Measurements from ENCODE around the gene NUFIP2.
"Not testable (repeated sequence)": the region's sequence is repeated elsewhere in the genome, so short reads cannot be mapped to it uniquely, and the experiment has no call there.

The NUFIP2 gene, protein sequence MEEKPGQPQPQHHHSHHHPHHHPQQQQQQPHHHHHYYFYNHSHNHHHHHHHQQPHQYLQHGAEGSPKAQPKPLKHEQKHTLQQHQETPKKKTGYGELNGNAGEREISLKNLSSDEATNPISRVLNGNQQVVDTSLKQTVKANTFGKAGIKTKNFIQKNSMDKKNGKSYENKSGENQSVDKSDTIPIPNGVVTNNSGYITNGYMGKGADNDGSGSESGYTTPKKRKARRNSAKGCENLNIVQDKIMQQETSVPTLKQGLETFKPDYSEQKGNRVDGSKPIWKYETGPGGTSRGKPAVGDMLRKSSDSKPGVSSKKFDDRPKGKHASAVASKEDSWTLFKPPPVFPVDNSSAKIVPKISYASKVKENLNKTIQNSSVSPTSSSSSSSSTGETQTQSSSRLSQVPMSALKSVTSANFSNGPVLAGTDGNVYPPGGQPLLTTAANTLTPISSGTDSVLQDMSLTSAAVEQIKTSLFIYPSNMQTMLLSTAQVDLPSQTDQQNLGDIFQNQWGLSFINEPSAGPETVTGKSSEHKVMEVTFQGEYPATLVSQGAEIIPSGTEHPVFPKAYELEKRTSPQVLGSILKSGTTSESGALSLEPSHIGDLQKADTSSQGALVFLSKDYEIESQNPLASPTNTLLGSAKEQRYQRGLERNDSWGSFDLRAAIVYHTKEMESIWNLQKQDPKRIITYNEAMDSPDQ

DNA sequence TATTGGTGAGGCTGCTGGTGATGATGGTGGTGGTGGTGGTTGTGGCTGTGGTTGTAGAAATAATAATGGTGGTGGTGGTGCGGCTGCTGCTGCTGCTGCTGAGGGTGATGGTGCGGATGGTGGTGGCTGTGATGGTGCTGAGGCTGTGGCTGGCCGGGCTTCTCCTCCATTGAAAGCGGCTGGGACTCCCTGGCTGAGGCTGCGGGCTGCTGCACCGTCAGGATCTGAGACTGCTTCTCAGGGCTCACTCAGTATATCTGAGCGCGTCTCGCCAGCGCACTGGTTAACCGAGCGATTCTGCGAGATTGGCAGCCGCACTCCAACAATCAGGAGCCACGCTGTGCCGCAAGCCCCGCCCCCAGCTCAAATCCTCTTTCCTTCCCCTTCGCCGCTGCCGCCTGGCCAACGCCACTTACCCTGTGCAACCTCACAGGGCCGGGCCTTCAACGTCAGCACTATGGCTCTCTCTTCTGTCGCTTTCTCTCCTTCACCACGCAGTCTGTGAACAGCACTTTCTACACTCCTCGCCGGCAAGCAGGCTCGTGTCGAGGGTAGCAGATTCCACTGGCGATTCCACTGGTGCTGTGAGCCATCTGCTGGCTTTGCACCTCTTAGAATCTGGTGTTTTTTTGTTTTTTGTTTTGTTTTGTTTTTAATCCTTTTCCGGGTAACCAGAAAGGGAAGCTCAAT, at the start of gene NUFIP2:
NUFIP2 (minus strand) TSS at position 259 of the 690 bp plus-strand sequence; CDS start at position 170, 89 bp downstream.
- peak; percentile 98 for DNase-seq

DNA sequence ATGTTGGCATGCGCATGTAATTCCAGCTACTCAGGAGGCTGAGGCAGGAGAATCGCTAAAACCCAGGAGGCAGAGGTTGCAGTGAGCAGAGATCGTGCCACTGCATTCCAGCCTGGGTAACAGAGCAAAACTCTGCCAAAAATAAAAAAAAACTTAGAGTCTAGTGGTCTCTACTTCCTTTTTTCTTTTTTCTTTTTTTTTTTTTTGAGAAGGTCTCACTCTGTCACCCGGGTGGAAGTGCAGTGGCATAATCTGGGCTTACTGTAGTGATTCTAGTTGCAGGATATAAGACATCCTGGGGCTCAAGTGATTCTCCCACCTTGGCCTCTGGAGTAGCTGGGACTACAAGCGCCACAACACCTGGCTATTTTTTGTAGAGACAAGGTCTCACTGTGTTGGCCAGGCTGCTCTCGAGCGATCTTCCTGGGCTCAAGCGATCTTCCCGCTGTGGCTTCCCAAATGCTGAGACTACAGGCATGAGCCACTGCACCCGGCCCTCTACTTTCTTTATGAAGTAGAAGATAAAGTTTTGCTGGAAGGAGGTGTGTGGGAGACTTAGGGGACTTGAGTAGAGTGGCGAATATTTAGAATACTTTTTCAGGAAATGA, 48.3 kb upstream of the NUFIP2 start:
- DNase-seq: no peak

DNA sequence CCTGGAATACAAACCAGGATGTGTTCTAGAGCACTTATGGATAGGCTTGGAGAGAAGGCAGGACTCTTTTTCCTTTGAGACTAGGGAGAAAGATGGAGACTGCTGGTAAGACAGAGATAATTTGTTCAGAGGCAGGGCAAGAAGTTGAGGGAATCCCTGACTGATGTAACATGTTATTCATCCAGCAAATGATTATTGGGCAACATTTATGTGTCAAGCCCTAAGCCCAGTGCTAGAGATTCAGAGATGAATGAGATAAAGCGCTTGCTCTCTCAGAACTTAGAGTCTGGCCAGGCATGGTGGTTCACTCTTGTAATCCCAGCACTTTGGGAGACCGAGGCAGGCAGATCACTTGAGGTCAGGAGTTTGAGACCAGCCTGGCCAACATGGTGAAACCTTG, 47.8 kb upstream of the NUFIP2 start:
- DNase-seq: no peak

DNA sequence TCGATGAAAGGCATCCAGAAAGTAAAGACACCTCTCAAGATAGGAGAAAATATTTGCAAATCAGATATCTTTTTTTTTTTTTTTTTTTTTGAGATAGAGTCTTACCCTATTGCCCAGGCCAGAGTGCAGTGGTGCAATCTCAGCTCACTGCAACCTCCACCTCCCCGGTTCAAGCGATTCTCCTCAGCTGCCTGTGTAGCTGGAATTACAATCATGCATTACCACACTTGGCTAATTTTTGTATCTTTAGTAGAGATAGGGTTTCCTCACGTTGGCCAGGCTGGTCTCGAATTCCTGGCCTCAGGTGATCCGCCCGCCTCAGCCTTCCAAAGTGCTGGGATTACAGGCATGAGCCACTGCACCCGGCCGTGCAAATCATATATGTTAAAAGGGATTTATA, 45.1 kb upstream of the NUFIP2 start:
- not testable (repeated sequence) for DNase-seq

DNA sequence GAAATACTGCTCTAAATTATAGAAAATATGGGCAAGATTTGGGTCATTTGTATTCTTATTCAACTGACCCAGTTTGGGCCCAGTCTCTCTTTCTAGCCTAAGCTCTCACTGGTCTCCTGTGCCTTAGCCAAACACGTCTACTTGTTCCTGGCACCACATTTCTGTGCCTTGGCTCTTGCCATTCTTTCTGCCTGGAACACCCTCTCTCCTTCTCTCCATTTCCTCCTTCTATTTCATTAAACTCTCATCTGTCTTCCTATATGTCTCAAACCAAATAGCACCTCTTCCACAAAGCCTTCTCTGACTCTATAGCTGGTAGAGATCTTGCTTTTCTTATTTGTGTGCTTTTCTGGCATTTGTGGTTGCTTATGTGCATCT, 37.7 kb upstream of the NUFIP2 start:
- no peak for DNase-seq

DNA sequence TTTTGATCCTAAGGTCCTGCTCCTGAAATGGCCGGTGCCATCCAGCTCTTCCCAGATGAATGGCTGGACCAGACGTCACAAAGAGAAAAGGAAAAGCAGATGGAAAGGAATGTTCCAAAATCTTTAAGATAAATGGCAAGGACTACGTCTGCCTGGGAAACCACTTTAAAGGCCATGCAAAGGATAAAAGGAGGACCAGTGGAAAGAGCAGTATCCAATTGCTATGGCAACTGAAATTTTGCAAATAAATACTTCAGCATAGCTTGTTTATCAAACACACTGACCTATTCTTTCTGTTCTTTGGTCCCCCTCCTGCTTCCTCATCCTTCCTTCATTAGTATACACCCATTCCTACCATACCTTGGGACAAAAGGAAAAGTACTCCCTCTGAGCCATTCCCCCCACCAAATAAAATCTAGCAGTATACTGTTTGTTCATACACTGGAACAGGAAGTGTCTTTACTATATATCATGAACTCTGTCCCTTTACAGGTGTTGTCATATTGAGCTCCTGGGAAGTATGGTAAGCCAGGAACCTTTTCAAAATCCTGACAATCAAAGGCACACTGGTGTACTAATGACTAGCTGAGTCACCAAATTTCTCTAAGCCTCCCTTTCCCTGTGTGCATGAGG, 37.2 kb upstream of the NUFIP2 start:
- no peak for DNase-seq

DNA sequence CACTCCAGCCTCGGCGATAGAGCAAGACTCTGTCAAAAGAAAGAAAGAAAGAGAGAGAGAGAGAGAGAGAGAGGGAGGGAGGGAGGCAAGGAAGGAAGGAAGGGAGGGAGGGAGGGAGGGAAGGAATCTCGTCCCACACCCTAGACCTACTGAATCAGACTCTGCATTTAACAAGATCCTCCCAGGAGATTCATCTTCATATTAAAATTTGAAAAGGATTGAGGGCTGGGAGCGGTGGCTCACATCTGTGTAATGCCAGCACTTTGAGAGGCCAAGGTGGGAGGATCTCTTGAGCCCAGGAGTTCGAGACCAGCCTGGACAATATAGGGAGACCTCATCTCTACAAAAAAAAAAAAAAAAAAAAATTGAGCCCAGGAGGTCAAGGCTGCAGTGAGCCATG, 33.5 kb upstream of the NUFIP2 start:
- no peak for DNase-seq

DNA sequence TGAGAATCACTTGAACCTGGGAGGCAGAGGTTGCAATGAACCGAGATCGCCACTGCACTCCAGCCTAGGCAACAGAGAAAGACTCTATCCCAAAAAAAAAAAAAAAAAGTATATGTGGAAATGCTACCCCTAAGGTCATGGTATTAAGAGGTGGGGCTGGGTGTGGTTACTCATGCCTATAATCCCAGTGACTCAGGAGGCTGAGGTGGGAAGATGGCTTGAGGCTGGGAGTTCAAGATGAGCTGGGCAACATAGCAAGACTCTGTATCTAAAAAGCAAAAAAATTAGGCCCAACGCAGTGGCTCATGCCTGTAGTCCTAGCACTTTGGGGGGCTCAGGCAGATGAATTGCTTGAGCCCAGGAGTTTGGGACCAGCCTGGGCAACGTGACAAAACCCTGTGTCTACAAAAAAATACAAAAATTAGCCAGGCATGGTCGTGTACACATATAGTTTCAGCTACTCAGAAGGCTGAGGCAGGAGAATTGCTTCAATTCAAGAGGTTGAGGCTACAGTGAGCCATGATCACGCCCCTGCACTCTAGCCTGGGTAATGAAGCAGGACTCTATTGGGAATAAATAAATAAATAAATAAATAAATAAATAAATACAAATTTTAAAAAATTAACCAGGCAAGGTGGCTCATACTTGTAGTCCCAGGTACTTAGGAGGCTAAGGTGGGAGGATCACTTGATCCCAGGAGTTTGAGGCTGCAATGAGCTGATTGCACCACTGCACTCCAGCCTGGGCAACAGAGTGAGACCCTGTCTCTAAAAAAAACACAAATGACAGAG, 32.3 kb upstream of the NUFIP2 start:
- no peak for DNase-seq

DNA sequence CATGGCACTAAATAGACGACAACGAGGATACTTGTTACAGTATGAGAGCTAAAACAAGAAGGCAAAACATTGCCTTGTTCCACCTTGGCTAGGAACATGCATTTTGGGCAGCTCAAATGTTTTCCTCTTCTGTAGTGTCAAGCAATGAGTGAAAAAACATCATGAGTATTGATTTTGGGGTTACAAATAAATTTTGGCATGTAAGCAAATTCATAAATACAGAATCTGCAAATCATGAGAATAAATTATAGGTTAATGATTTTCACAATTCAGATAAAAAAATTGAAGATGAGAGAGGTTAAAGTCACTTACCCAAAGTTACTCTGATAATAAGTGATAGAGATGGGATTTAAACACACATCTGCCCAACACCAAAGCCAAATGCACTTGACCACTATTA, 28.4 kb upstream of the NUFIP2 start:
- DNase-seq: no peak

DNA sequence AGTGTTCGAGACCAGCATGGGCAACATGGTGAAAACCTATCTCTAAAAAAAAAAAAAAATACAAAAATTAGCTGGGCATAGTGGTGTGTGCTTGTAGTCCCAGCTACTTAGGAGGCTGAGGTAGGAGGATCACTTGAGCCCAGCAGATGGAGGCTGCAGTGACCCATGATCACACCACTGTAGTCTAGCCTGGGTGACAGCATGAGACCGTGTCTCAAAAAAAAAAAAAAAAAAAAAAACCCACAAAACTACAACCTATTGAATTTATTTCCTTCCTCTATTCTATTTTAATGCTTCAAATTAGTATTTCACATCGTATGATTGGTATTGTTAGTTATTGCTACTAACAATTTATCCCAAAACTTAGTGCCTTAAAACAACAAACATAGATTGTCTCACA, 9.4 kb upstream of the NUFIP2 start:
- DNase-seq: no peak

DNA sequence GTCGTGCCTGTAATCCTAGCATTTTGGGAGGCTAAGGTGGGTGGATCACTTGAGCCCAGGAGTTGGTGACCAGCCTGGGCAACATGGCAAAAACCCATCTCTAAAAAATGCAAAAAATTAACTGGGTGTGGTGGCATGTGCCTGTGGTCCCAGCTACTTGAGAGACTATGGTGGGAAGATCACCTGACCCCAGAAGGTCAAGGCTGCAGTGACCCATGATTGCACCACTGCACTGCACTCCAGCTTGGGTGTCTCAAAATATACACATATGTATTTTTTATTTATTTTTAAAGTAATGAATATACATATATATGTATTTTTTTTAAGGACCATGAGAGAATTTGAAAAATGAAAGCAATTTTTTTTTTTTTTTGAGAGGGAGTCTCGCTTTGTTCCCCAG, 5.1 kb upstream of the NUFIP2 start:
- DNase-seq: no peak

DNA sequence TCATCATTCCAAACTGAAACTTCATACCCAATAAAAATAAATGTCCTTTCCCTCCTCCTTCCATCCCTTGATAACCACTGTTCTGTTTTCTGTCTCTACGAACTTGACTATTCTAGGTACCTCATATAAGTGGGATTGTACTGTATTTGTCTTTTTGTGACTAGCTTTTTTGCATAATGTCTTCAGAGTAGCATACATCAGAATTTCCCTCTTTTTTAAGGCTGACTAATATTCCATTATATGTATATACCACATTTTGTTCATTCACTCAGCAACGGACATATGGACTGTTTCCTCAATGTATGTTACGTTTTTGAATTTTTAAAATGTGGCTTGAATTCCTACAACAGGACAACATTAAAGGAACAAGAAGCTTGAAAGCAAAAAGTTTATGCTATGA, 1.5 kb upstream of the NUFIP2 start:
- no peak for DNase-seq

DNA sequence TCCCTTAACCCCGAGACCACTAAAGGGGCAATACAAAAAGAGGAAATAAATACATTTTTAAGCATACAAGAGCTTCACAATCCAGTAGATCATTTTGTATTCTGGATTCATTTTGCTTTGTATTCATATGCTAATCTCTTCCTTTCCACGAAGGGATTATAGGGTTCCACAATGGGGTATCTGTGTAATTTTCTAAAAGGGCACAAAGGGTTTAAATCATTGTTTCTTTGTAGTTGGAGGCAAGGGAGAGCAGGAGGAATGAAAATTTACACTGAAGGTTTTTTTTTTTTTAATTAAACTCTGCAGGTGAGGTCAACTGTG, 592 bp upstream of the NUFIP2 start:
- DNase-seq: no peak

DNA sequence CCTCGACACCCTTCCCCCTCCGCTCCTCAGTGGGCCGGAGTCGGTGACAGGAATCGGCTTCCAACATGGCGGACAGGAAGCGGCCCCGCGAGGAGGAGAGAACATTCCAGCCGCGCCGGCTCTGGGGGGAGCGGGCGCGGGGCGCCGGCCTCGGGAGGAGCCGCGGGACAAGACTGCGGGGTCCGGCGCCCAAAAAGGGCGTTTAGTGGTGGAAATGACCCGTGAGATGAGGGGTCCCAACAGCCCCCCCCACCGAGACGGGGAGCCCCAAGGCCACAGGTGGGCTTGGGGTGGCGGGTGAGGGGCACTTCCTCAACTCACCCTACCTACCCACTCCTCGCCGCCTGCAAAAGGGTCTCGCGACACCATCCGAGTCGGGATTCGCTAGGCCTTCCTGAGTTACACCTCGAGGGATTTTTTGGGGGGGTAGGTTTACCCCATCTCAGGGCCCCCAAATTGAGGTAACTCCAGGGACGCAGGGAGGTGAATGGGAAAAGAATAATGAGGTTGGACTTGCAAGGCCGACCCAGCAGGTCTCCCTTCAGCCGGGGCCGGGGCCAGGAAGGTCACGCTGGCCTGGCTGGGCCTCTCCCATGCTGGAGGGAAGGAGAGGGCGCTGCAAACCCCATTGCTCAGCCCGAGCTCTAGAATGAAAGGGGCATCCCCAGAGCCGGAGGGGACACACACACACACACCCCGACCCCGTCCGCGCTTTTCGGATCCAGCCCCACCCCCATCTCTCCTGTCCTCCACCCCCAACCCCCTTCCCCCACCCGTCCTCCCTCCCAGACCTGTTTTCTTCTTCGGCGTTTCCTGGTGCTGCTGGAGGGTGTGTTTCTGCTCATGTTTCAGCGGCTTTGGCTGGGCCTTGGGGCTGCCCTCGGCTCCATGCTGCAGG, 707 bp downstream of the NUFIP2 start:
- DNase-seq: peak; percentile 71

DNA sequence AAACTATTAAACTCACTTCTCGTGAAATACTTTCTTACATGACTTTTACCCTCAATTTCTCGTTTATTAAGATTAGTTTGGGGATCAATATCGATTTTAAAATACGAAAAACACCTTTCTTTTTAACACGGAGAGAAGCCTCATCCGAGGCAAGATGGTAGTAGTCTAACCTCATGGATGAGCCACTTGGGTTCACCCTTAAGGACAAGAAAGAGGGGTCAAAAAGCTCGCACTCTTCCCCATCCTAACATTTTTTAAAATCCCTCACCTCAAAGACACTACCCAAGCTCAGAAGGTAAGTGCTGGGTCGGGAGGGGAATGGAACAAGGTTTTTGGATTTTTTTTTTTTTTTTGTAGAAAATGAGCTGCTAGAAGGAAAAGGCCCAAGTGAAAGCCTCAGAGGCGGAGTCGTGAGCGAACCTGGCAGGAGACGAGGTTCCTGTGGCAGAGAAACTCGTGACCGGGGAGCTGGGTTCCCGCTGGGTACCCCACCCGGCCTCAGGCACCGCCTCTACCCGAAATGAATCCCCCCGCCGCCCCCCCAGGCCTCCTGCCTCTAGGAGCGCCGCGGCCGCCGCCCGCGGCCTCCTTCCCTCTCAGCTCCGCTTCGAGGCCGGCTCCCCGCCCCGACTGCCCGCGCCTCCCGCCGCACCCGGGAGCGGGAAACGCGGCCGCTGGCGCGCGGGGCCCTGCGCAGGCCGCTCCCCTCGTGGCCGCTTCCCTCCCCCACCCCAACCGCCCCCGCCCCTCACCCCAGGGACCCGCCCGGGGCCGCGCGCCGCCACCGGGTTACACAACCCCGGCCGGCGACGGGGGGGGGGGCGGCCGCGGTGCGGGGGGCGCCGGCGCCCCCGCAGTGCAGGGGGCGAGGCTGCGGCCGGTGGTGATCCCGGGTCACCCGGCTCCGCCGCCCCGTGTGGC, 1.6 kb downstream of the NUFIP2 start:
- DNase-seq: peak; percentile 75

DNA sequence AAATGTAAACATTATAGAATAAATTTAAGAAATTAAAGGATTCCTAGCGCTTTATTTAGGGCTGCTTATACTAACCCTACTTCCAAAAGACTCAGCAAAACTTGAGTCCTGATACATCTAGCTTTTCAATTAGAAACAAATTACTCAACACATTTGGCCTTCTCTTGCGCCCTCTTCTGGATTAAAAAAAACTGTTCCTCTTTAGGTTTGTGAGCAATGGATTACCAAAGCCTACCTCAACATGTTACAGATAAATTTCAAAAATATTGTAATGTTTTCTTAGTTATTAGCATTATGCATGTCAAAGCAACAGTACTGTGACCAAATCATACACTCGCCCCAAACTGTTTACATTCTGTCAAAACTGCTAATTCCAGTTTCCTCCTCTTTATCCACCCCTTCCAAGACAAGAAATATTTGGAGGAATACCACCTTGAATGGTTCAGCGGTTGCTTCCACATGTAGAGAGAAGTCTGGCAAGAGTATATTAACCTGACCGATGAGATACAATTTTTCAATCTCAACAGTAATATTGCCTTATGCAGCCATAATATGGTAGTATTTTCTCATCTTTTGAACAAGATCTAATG, 2.7 kb downstream of the NUFIP2 start:
- DNase-seq: peak; percentile 87

DNA sequence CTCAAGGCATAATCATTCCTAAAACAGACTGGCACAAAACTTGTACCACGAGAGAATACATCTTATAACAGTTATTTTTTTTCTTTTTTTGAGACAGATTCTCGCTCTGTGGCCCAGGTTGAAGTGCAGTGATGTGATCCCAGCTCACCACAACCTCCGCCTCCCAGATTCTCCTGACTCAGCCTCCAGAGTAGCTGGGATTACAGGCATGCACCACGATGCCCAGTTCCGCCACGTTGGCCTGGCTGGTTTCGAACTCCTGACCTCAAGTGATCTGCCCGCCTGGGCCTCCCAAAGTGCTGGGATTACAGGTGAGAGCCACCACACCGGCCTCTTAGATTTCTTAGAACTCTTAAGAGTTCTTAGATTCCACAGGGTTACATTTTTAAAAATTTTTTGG, 4.1 kb downstream of the NUFIP2 start:
- DNase-seq: no peak

DNA sequence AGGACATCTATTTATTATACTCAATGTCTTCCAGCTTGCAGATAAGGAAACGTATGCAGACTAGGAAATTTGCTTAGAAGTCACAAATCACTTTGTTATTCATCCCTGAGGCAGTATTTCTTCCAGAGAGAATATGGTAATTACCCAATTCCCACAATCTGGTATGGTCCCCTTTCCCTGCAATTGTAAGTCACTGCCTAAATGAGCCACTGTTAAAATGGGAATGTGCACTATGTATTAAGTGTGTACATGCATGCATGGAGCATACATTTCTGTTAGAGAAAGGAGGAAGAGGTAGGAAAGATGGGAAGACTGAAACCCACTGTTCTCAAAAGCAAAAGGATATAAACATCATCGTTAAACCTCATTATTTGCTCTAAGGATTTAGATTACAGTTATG, 10.0 kb downstream of the NUFIP2 start:
- no peak for DNase-seq

DNA sequence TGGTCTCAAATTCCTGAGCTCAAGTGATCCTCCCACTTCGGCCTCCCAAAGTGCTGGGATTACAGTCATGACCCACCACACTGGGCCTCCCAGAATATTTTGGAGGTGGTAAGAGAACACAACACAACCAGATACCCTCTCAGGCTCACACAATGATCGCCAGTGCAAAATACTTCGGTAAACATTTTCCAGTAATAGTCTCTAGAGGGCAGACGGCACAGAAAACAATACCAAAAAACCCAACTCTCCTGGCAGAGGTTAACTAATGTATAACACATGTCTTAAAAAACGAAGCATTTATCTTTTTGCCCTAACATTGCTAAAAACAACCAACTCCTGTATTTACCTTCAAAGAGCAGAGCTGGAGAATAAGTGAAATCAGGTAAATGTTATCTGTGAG, 10.5 kb downstream of the NUFIP2 start:
- no peak for DNase-seq

All from hematopoietic multipotent progenitor cell treated with erythropoietin and hydrocortisone succinate and interleukin-3 and kit ligand, for 8 days (in vitro differentiated cells).